Natural killer cell (primary cell): Measurements from ENCODE around the gene SRCAP. TPM values are rescaled to one million over a fixed set of nuclear protein-coding genes. Genes with fewer than 3 reads are reported as not detected.

Experiments
- ATAC-seq, 3 donors: fragments of 150-1000 bp in 2 of 3; fragments of 200-7000 bp in 1 of 3; cut with Tn5 transposase; 1 replicate in 1 of 3; 2 replicates in 2 of 3; pipeline ENCODE4 v1.10.0; 2021; ENCODE audit warnings: mild to moderate bottlenecking in 2 of 3, moderate library complexity in 2 of 3
- DNase-seq, 2 donors: peaks; one replicate each; pipeline versions ENCODE4 v3.0.0 to v3.0.0-alpha.2; 2013 to 2021; ENCODE audit warnings: mixed read lengths in 1 of 2
- H3K27ac ChIP-seq: one replicate; pipeline ENCODE4 v1.5.1; 2013; ENCODE audit warnings: mild to moderate bottlenecking, low read length
- H3K27me3 ChIP-seq: one replicate; pipeline ENCODE4 v1.6.1; 2013; ENCODE audit warnings: low read length; ENCODE audit not compliant: control insufficient read depth, insufficient read depth
- H3K36me3 ChIP-seq: one replicate; pipeline ENCODE4 v1.6.1; 2013; ENCODE audit warnings: low read length; ENCODE audit not compliant: control insufficient read depth, insufficient read depth
- H3K4me1 ChIP-seq: one replicate; pipeline ENCODE4 v1.6.1; 2013; ENCODE audit warnings: low read length; ENCODE audit not compliant: control insufficient read depth, insufficient read depth
- H3K4me3 ChIP-seq: one replicate; pipeline ENCODE4 v1.5.1; 2013; ENCODE audit warnings: low read length
- H3K9me3 ChIP-seq: one replicate; pipeline ENCODE4 v1.6.1; 2013; ENCODE audit warnings: low read length; ENCODE audit not compliant: control insufficient read depth, insufficient read depth
- H3K27ac Mint-ChIP-seq, 2 donors: one replicate each; pipeline ENCODE4 v1.8.0; 2022; ENCODE audit warnings: mild to moderate bottlenecking in 2 of 2, mixed read lengths in 2 of 2, moderate library complexity in 1 of 2
- H3K27me3 Mint-ChIP-seq, 2 donors: one replicate each; pipeline ENCODE4 v1.8.0; 2022; ENCODE audit warnings: low read depth in 2 of 2, mixed read lengths in 2 of 2
- H3K36me3 Mint-ChIP-seq: one replicate; pipeline ENCODE4 v1.8.0; 2022; ENCODE audit warnings: mixed read lengths
- H3K4me1 Mint-ChIP-seq, 2 donors: one replicate each; pipeline ENCODE4 v1.8.0; 2022; ENCODE audit warnings: mixed read lengths in 2 of 2
- H3K4me3 Mint-ChIP-seq: one replicate; pipeline ENCODE4 v1.8.0; 2022; ENCODE audit warnings: mild to moderate bottlenecking, moderate library complexity, mixed read lengths
- H3K9me3 Mint-ChIP-seq, 2 donors: one replicate each; pipeline ENCODE4 v1.8.0; 2022; ENCODE audit warnings: mixed read lengths in 2 of 2
- WGBS: methylation state at CpG from one replicate; pipeline ENCODE4 v1.1.7; 2013; ENCODE audit warnings: missing lambda C conversion rate; ENCODE audit not compliant: insufficient coverage; 5-methylcytosine and 5-hydroxymethylcytosine counted together
- intact Hi-C: fragments of 100-400 bp; cut with micrococcal nuclease; formaldehyde crosslinking; loops from one replicate; pipeline ENCODE4 v1.14.2; 2022
- total RNA-seq, 4 donors: library from RNA; stranded (reverse); fragments of 120-200 nt in 1 of 4; gene quantifications; one replicate each; pipeline versions ENCODE4 v1.2.3 to v1.2.4, GENCODE V29; 2013 to 2022
- TF ChIP-seq, protein P1 (sequence below): fragments of 200-600 bp; IDR thresholded peaks from one replicate; pipeline ENCODE4 v1.8.0; 2022; ENCODE audit warnings: antibody characterized with exemption

Gene SRCAP
- total RNA-seq, 3 donors from 2014 or later (not counting 1 experiment from before 2014, with no cell fraction given): 78.8 to 99.0 (median 89.3) TPM

DNA sequence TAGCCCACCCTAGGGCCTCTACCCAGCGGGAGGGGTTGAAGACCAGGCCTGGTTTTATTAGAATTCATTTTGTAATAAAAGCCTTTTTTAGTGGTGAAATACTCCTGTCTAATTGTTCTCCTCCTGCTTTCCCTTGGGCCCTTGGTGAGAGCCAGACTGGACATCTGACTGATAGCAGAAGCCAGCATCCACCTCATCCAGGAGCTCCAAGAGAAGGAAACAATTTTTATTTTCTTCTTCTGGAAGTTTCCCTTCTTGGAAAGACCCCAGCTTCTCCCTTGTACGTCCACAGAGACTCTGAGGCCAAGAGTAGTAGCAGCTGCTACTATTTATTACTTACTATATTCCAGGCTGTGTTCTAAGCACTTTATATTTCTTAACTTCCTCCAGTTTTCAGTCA, 45.2 kb downstream of the SRCAP start:
- intact Hi-C loops: no loop called here
- H3K9me3 Mint-ChIP-seq: no peaks in the 10 kb centered on the region
- no peak overlapping the region for H3K4me3 Mint-ChIP-seq
- H3K27me3 Mint-ChIP-seq: no peaks in the 10 kb centered on the region
- TF ChIP-seq, protein P1, sequence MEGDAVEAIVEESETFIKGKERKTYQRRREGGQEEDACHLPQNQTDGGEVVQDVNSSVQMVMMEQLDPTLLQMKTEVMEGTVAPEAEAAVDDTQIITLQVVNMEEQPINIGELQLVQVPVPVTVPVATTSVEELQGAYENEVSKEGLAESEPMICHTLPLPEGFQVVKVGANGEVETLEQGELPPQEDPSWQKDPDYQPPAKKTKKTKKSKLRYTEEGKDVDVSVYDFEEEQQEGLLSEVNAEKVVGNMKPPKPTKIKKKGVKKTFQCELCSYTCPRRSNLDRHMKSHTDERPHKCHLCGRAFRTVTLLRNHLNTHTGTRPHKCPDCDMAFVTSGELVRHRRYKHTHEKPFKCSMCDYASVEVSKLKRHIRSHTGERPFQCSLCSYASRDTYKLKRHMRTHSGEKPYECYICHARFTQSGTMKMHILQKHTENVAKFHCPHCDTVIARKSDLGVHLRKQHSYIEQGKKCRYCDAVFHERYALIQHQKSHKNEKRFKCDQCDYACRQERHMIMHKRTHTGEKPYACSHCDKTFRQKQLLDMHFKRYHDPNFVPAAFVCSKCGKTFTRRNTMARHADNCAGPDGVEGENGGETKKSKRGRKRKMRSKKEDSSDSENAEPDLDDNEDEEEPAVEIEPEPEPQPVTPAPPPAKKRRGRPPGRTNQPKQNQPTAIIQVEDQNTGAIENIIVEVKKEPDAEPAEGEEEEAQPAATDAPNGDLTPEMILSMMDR: no peak
- WGBS: 100% methylated on average over 1 of the region's 2 CpGs
- ATAC-seq (no peak), DNase-seq (no peak)
- H3K4me3 ChIP-seq: no peak overlapping the region
- no peaks in the 10 kb centered on the region for H3K9me3 ChIP-seq
- no peaks in the 10 kb centered on the region for H3K27me3 ChIP-seq
- H3K36me3 Mint-ChIP-seq: no peaks in the 10 kb centered on the region
- peaks cover 15% of the 10 kb centered on the region for H3K36me3 ChIP-seq
- H3K4me1 ChIP-seq: peaks cover 8% of the 10 kb centered on the region
- no peak overlapping the region for H3K27ac ChIP-seq
- H3K27ac Mint-ChIP-seq: no peak overlapping the region
- peaks cover 24 to 40% of the 10 kb centered on the region in 2 donors for H3K4me1 Mint-ChIP-seq

DNA sequence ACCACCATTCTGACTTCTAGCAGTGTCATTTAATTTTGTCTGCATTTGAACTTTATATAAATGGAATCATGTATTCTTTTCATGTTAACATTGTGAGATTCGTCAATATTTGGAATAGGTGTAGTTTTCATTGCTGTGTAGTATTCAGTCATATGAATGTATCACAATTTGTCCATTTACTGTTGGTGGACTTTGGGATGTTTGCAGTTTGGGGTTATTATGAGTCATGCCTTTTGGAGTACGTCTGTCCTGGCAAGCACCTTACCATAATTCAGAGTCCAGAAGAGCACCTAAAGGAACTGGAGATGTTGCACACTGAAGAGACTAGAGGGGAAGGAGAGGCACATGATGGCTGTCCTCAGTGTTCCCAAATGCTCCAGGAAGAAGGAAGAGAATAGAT, 46.1 kb downstream of the SRCAP start:
- Histone ChIP-seq H3K4me3 (no peak overlapping the region), H3K4me1 (peaks cover 17% of the 10 kb centered on the region), H3K9me3 (no peaks in the 10 kb centered on the region), H3K27me3 (no peaks in the 10 kb centered on the region), H3K27ac (no peak overlapping the region), H3K36me3 (peaks cover 12% of the 10 kb centered on the region)
- Mint-ChIP-seq H3K27ac (peak overlapping the region in 1 of 2 donors; percentile 4), H3K27me3 (no peaks in the 10 kb centered on the region), H3K9me3 (no peaks in the 10 kb centered on the region), H3K4me1 (peaks cover 33 to 48% of the 10 kb centered on the region in 2 donors), H3K36me3 (no peaks in the 10 kb centered on the region), H3K4me3 (no peak overlapping the region)
- DNase-seq (no peak), ATAC-seq (no peak)
- WGBS: 89% methylated on average over 2 of the region's 2 CpGs
- TF ChIP-seq, protein P1: no peak
- intact Hi-C loops: loop anchor here (5.0 kb wide), 1 partner anchor 48 kb away; the partner anchor contains the start of gene SRCAP

DNA sequence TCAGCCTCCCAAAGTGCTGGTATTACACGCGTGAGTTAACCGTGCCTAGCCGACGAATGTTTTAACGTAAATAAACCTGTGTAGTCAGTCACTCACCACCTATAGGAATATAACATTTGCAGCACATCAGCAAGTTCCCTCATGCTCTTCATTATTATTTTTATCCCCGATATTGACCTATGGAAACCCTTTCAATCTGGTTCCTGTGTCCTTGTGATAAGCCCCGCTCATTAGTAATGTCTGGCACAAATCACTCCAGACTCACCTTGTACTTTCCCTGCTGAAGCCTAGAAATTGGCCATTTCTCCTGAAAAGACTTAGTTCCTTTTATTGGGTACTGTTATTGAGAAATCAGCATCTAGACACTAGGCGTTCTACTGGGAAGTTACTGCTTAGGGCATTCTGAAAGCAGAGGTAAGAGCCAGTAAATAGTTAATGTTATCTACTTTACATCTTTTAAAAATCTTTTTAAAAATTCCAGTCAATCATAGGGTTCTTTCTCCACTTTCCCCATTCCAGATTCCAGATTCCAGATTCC, 47.7 kb downstream of the SRCAP start:
- no peak overlapping the region for H3K27ac ChIP-seq
- 96% methylated on average over 9 of the region's 9 CpGs for WGBS
- TF ChIP-seq, protein P1: no peak
- intact Hi-C loops: loop anchor here (5.0 kb wide), 1 partner anchor 49 kb away; the partner anchor contains the start of gene SRCAP
- no peaks in the 10 kb centered on the region for H3K27me3 ChIP-seq
- H3K4me3 ChIP-seq: no peak overlapping the region
- Mint-ChIP-seq H3K27ac (peak overlapping the region; percentile 90 to 93), H3K36me3 (no peaks in the 10 kb centered on the region), H3K27me3 (no peaks in the 10 kb centered on the region), H3K4me3 (no peak overlapping the region), H3K9me3 (no peaks in the 10 kb centered on the region), H3K4me1 (peaks cover 34 to 51% of the 10 kb centered on the region in 2 donors)
- H3K4me1 ChIP-seq: peaks cover 19% of the 10 kb centered on the region
- peaks cover 21% of the 10 kb centered on the region for H3K36me3 ChIP-seq
- DNase-seq (no peak), ATAC-seq (no peak)
- H3K9me3 ChIP-seq: no peaks in the 10 kb centered on the region

DNA sequence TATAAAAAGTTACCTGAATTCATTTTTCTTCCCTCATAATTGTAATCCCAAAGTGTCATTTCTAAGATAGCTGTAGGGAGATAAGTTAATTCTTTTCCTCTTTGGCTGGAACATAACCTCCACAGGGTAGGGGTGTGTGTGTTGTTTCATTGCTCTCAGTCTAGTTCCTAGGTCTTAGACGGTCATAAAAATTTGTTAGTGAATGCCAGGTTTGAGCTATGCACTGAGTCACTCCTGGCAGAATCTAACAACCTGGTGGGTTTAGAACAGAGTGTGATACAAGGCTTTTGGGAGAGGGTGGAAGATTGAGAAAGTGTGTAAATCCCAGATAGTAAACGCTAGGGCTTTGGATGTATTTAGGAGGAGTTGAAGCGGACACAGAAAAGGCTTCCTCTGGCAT, 48.4 kb downstream of the SRCAP start:
- no peaks in the 10 kb centered on the region for H3K9me3 Mint-ChIP-seq
- H3K4me1 ChIP-seq: peaks cover 19% of the 10 kb centered on the region
- peak overlapping the region; percentile 90 to 93 for H3K27ac Mint-ChIP-seq
- H3K36me3 ChIP-seq: peaks cover 22% of the 10 kb centered on the region
- H3K4me3 Mint-ChIP-seq: peak overlapping the region; percentile 95
- WGBS: 78% methylated on average over 3 of the region's 3 CpGs
- TF ChIP-seq, protein P1: no peak
- H3K4me1 Mint-ChIP-seq: peaks cover 34 to 45% of the 10 kb centered on the region in 2 donors
- intact Hi-C loops: loop anchor here (5.0 kb wide), 1 partner anchor 50 kb away; the partner anchor contains the start of gene SRCAP
- H3K27me3 ChIP-seq: no peaks in the 10 kb centered on the region
- DNase-seq (no peak), ATAC-seq (no peak)
- H3K4me3 ChIP-seq: peak overlapping the region; percentile 60
- H3K9me3 ChIP-seq: no peaks in the 10 kb centered on the region
- no peaks in the 10 kb centered on the region for H3K27me3 Mint-ChIP-seq
- H3K27ac ChIP-seq: peak overlapping the region; percentile 79
- no peaks in the 10 kb centered on the region for H3K36me3 Mint-ChIP-seq
